Glutamatergic neuron (in vitro differentiated cells): ENCODE results near the gene P2RX3. TPM values are rescaled to one million over a fixed set of nuclear protein-coding genes. Genes with fewer than 3 reads are reported as not detected.

Source experiments
- DNase-seq: peaks from one replicate; pipeline ENCODE4 v3.0.0; 2022
- H3K27ac Mint-ChIP-seq: one replicate; pipeline ENCODE4 v1.8.0; 2020; ENCODE audit warnings: mild to moderate bottlenecking, mixed read lengths, inconsistent platforms; ENCODE audit not compliant: unreplicated experiment
- H3K27me3 Mint-ChIP-seq: one replicate; pipeline ENCODE4 v1.8.0; 2020; ENCODE audit warnings: mild to moderate bottlenecking, moderate library complexity, mixed read lengths, inconsistent platforms; ENCODE audit not compliant: unreplicated experiment
- H3K36me3 Mint-ChIP-seq: one replicate; pipeline ENCODE4 v1.8.0; 2020; ENCODE audit warnings: mild to moderate bottlenecking, mixed read lengths, inconsistent platforms; ENCODE audit not compliant: unreplicated experiment
- H3K4me1 Mint-ChIP-seq: one replicate; pipeline ENCODE4 v1.8.0; 2020; ENCODE audit warnings: mild to moderate bottlenecking, low read depth, mixed read lengths, inconsistent platforms; ENCODE audit not compliant: unreplicated experiment
- H3K4me3 Mint-ChIP-seq: one replicate; pipeline ENCODE4 v1.8.0; 2020; ENCODE audit warnings: mild to moderate bottlenecking, mixed read lengths, inconsistent platforms; ENCODE audit not compliant: unreplicated experiment
- H3K9me3 Mint-ChIP-seq: one replicate; pipeline ENCODE4 v1.8.0; 2020; ENCODE audit warnings: mild to moderate bottlenecking, moderate library complexity, mixed read lengths, inconsistent platforms; ENCODE audit not compliant: unreplicated experiment
- CTCF ChIP-seq: fragments of 200-600 bp; sonication (generic); IDR thresholded peaks from one replicate; pipeline ENCODE4 v1.5.0; 2021; ENCODE audit not compliant: partially characterized antibody, unreplicated experiment
- total RNA-seq: library from RNA; stranded (reverse); fragmentation: NEBNext Ultra II Directional; extraction: Animal tissue kit (Norgen Biotek cat#: 25700); gene quantifications from one replicate; pipeline ENCODE4 v1.2.1, GENCODE V29; 2021; ENCODE audit not compliant: unreplicated experiment

P2RX3 gene
- total RNA-seq, 1 donor from 2014 or later, result 496 TPM

- no peak for DNase-seq
- H3K36me3 Mint-ChIP-seq, result no peaks in the 10 kb centered on the region
- H3K4me3 Mint-ChIP-seq, result no peak overlapping the region
- H3K4me1 Mint-ChIP-seq, result peaks cover 17% of the 10 kb centered on the region
- TF ChIP-seq CTCF, result no peak
- H3K9me3 Mint-ChIP-seq, result peaks cover 8% of the 10 kb centered on the region
- peaks cover 7% of the 10 kb centered on the region for H3K27me3 Mint-ChIP-seq
- no peak overlapping the region for H3K27ac Mint-ChIP-seq
These were observed 6.4 kb upstream of the P2RX3 start for GRCh38 chr11:57331720-57332119.

GRCh38 chr11:57332694-57333440, 5.3 kb upstream of the P2RX3 start:
- H3K36me3 Mint-ChIP-seq, result no peaks in the 10 kb centered on the region
- H3K27ac Mint-ChIP-seq, result no peak overlapping the region
- peaks cover 21% of the 10 kb centered on the region for H3K4me1 Mint-ChIP-seq
- peaks cover 9% of the 10 kb centered on the region for H3K27me3 Mint-ChIP-seq
- TF ChIP-seq CTCF, result no peak
- peaks cover 9% of the 10 kb centered on the region for H3K9me3 Mint-ChIP-seq
- no peak for DNase-seq
- H3K4me3 Mint-ChIP-seq, result no peak overlapping the region

GRCh38 chr11:57335023-57335342, 3.2 kb upstream of the P2RX3 start:
- Mint-ChIP-seq H3K27ac (peak overlapping the region; percentile 25), H3K36me3 (peaks cover 6% of the 10 kb centered on the region)
- TF ChIP-seq CTCF, result no peak

GRCh38 chr11:57335343-57336110, 2.6 kb upstream of the P2RX3 start, which contains the start of gene SSRP1:
SSRP1 (minus strand) TSS chr11:57335892; CDS start chr11:57335121, 771 bp downstream.
- peaks cover 28% of the 10 kb centered on the region for H3K27me3 Mint-ChIP-seq
- peak; percentile 85 for DNase-seq

More at GRCh38 chr11:57335023-57335342, 3.2 kb upstream of the P2RX3 start:
- DNase-seq, result no peak
- peak overlapping the region; percentile 95 for H3K4me3 Mint-ChIP-seq
- peaks cover 23% of the 10 kb centered on the region for H3K27me3 Mint-ChIP-seq
- peaks cover 26% of the 10 kb centered on the region for H3K4me1 Mint-ChIP-seq
- H3K9me3 Mint-ChIP-seq, result peaks cover 21% of the 10 kb centered on the region

More at GRCh38 chr11:57335343-57336110, 2.6 kb upstream of the P2RX3 start, which contains the start of gene SSRP1:
- H3K4me1 Mint-ChIP-seq, result peaks cover 30% of the 10 kb centered on the region
- H3K9me3 Mint-ChIP-seq, result peaks cover 26% of the 10 kb centered on the region
- TF ChIP-seq CTCF, result no peak
- H3K36me3 Mint-ChIP-seq, result peaks cover 11% of the 10 kb centered on the region
- H3K27ac Mint-ChIP-seq, result peak within 1 kb of the TSS; percentile 95
- peak within 1 kb of the TSS; percentile 95 for H3K4me3 Mint-ChIP-seq
